ENCODE measurements around the gene SND1. TPM values are rescaled to one million over a fixed set of nuclear protein-coding genes. Genes with fewer than 3 reads are reported as not detected.

The SND1 gene
- total and polyA plus RNA-seq, 10 of the 15 experiments (the other 5 are each of a cell fraction or from before 2014, with no cell fraction given): 52.4 to 270 (median 146) TPM

- no peak for DNase-seq (ENCODE audit: low read depth, low spot score)
- ChIA-PET SMC1A (ENCODE audit: uncharacterized antibody, unreplicated experiment) (interaction anchor here (0.7 to 3.1 kb wide), 6 partner anchors 10 to 90 kb away, joined by 3 to 12 read pairs (median 3); no protein-coding TSS in a partner anchor), CTCF (interaction anchor here (0.8 to 2.0 kb wide), 4 partner anchors 12 to 370 kb away, joined by 3 to 9 read pairs (median 4); no protein-coding TSS in a partner anchor), RAD21 (ENCODE audit: unreplicated experiment) (no interaction called here), POLR2A (interaction anchor here (1.5 kb wide), 1 partner anchor 17 kb away, joined by 6 read pairs; no protein-coding TSS in a partner anchor)
- peaks cover 11% of the 10 kb centered on the region for H3K9me3 ChIP-seq (replicated peaks; ENCODE audit: control insufficient read depth, insufficient read depth, low read length)
- intact Hi-C loops (cut with micrococcal nuclease; ENCODE audit: unreplicated experiment): no loop called here
- H2AFZ ChIP-seq (ENCODE audit: control insufficient read depth, low read depth, low read length): no peak overlapping the region
- ATAC-seq: no peak
- H3K4me1 ChIP-seq (ENCODE audit: control insufficient read depth, insufficient read depth, low read length): no peaks in the 10 kb centered on the region
- no peak overlapping the region for H3K9ac ChIP-seq (ENCODE audit: control insufficient read depth, insufficient read depth, low read length)
- in situ Hi-C loops (cut with MboI): no loop called here
- 98% methylated on average over 10 of the region's 10 CpGs for WGBS (ENCODE audit: insufficient coverage, insufficient replicate concordance, low lambda C conversion rate, missing lambda C conversion rate)
- no peak for FAIRE-seq
- H3K4me3 ChIP-seq: no peak overlapping the region
- H3K27me3 ChIP-seq (replicated peaks in 1 of 2; ENCODE audit: control insufficient read depth in 2 of 2, insufficient read depth in 2 of 2, low read length in 1 of 2): no peaks in the 10 kb centered on the region
- no peak overlapping the region for H3K4me2 ChIP-seq (ENCODE audit: control insufficient read depth, insufficient read depth)
- H3K27ac ChIP-seq (ENCODE audit: control insufficient read depth, insufficient read depth): no peak overlapping the region
- no peaks in the 10 kb centered on the region; the same call in 1 of the 2 replicates for H4K20me1 ChIP-seq (ENCODE audit: control insufficient read depth, insufficient read depth)
- TF ChIP-seq JUNB (IDR thresholded peaks at IDR 0.05) (no peak), TCF7 (IDR thresholded peaks at IDR 0.05; ENCODE audit: borderline replicate concordance) (no peak), SUZ12 (IDR thresholded peaks at IDR 0.05; ENCODE audit: unreplicated experiment) (no peak), BMI1 (IDR thresholded peaks at IDR 0.05; ENCODE audit: borderline replicate concordance) (no peak), HDAC2 (IDR thresholded peaks at IDR 0.05) (no peak), MTA2 (IDR thresholded peaks at IDR 0.05; ENCODE audit: low read depth) (no peak), ZBTB4 (CRISPR knock-in tag; IDR thresholded peaks at IDR 0.05) (no peak)
- TF ChIP-seq, protein P1, sequence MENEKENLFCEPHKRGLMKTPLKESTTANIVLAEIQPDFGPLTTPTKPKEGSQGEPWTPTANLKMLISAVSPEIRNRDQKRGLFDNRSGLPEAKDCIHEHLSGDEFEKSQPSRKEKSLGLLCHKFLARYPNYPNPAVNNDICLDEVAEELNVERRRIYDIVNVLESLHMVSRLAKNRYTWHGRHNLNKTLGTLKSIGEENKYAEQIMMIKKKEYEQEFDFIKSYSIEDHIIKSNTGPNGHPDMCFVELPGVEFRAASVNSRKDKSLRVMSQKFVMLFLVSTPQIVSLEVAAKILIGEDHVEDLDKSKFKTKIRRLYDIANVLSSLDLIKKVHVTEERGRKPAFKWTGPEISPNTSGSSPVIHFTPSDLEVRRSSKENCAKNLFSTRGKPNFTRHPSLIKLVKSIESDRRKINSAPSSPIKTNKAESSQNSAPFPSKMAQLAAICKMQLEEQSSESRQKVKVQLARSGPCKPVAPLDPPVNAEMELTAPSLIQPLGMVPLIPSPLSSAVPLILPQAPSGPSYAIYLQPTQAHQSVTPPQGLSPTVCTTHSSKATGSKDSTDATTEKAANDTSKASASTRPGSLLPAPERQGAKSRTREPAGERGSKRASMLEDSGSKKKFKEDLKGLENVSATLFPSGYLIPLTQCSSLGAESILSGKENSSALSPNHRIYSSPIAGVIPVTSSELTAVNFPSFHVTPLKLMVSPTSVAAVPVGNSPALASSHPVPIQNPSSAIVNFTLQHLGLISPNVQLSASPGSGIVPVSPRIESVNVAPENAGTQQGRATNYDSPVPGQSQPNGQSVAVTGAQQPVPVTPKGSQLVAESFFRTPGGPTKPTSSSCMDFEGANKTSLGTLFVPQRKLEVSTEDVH (IDR thresholded peaks at IDR 0.05; ENCODE audit: low read depth, partially characterized antibody): no peak
- no TSS peak for BruUV-seq (replicated peaks)
- H3K36me3 ChIP-seq (ENCODE audit: control insufficient read depth in 2 of 2, insufficient read depth in 2 of 2, low read length in 1 of 2): peaks cover 0 to 24% of the 10 kb centered on the region in 2 experiments; a peak in 2 of 4 replicates
- peaks cover 5% of the 10 kb centered on the region for H3K79me2 ChIP-seq (ENCODE audit: control insufficient read depth, insufficient read depth, low read length)
Observed at GRCh38 chr7:127838816-127839415, 186.9 kb downstream of the SND1 start.

All from GM12878 (cell line).